Endothelial cell of umbilical vein (primary cell): Measurements from ENCODE around the gene SH3GL3.

Experiments used
- EZH2 ChIP-seq: IDR thresholded peaks from 2 replicates; pipeline ENCODE4 v1.6.1; 2012; ENCODE audit warnings: borderline replicate concordance, low read depth, mild to moderate bottlenecking, moderate library complexity, low read length, inconsistent platforms; ENCODE audit not compliant: severe bottlenecking
- JUN ChIP-seq: IDR thresholded peaks from 2 replicates; pipeline ENCODE4 v1.6.1; 2011; ENCODE audit warnings: borderline replicate concordance, low read depth; ENCODE audit not compliant: insufficient read length, insufficient read depth
- MYC ChIP-seq: IDR thresholded peaks from one replicate; pipeline ENCODE4 v1.6.1; 2011; ENCODE audit warnings: mild to moderate bottlenecking, low read depth, low read length
- POLR2A ChIP-seq: IDR thresholded peaks from 2 replicates; pipeline ENCODE4 v1.6.1; 2012; ENCODE audit warnings: low read depth, mild to moderate bottlenecking, control low read depth, low read length
- POLR2AphosphoS5 ChIP-seq: IDR thresholded peaks from 2 replicates; pipeline ENCODE4 v1.6.1; 2012; ENCODE audit warnings: low read depth, mild to moderate bottlenecking, control low read depth, low read length, moderate library complexity; ENCODE audit not compliant: insufficient read depth
- TF ChIP-seq, protein P1 (sequence below), 2 donors: IDR thresholded peaks; 1 replicate in 1 of 2; 2 replicates in 1 of 2; pipeline ENCODE4 v1.5.1; 2011; ENCODE audit warnings: low read length in 2 of 2, mild to moderate bottlenecking in 2 of 2, moderate library complexity in 2 of 2, control low read depth in 1 of 2, inconsistent platforms in 1 of 2, low read depth in 1 of 2; ENCODE audit not compliant: insufficient read depth in 1 of 2; ENCODE audit errors: extremely low read depth in 1 of 2
- TF ChIP-seq, protein P2 (sequence below): IDR thresholded peaks from 2 replicates; pipeline ENCODE4 v1.6.1; 2011; ENCODE audit not compliant: insufficient read depth, insufficient read length

DNA sequence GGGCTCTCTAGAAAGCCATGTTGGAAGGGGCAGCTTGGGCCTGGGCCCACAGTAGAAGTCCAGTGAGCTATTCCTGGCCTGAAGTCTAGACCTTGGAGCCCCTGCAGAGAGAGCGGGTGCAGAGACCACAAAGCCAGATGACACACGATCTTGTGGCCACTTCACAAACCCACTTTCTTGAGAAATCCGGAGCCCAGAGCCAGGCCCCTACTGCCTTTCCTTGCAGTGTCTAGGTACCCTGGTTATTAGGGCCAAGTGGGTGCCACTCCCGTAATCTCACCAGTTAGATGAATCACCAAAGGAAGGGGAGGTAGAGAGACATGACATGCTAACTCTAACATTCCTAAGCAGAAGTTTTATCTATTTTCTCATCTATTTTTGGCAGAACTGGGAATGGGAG is 134.2 kb downstream of the SH3GL3 start:
- TF ChIP-seq, protein P1, sequence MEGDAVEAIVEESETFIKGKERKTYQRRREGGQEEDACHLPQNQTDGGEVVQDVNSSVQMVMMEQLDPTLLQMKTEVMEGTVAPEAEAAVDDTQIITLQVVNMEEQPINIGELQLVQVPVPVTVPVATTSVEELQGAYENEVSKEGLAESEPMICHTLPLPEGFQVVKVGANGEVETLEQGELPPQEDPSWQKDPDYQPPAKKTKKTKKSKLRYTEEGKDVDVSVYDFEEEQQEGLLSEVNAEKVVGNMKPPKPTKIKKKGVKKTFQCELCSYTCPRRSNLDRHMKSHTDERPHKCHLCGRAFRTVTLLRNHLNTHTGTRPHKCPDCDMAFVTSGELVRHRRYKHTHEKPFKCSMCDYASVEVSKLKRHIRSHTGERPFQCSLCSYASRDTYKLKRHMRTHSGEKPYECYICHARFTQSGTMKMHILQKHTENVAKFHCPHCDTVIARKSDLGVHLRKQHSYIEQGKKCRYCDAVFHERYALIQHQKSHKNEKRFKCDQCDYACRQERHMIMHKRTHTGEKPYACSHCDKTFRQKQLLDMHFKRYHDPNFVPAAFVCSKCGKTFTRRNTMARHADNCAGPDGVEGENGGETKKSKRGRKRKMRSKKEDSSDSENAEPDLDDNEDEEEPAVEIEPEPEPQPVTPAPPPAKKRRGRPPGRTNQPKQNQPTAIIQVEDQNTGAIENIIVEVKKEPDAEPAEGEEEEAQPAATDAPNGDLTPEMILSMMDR (IDR thresholded peaks at IDR 0.05; ENCODE audit: extremely low read depth in 1 of 2, insufficient read depth in 1 of 2, low read depth in 1 of 2, low read length in 2 of 2): no peak
- TF ChIP-seq EZH2 (no peak), POLR2AphosphoS5 (no peak), POLR2A (no peak), MYC (no peak), JUN (no peak)
- TF ChIP-seq, protein P2, sequence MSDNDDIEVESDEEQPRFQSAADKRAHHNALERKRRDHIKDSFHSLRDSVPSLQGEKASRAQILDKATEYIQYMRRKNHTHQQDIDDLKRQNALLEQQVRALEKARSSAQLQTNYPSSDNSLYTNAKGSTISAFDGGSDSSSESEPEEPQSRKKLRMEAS: no peak
